Esophagus muscularis mucosa (tissue), 3 donors: Measurements from ENCODE around the gene ST3GAL5.

Experiments
- CTCF ChIP-seq, 3 experiments: fragments of 200-600 bp in 2 of 3; fragments of 450-650 bp in 1 of 3; sonication (generic) in 2 of 3; IDR thresholded peaks; one replicate each; pipeline ENCODE4 v1.5.1; 2017 to 2019; ENCODE audit warnings: antibody characterized with exemption in 3 of 3, mild to moderate bottlenecking in 2 of 3, moderate library complexity in 1 of 3
- POLR2A ChIP-seq: fragments of 450-650 bp; IDR thresholded peaks from one replicate; pipeline ENCODE4 v1.6.1; 2017; ENCODE audit warnings: antibody characterized with exemption, moderate library complexity, mild to moderate bottlenecking, low read depth
- POLR2AphosphoS5 ChIP-seq, 2 donors: sonication (generic); formaldehyde crosslinking; IDR thresholded peaks; one replicate each; pipeline ENCODE4 v1.6.1; 2017; ENCODE audit warnings: antibody characterized with exemption in 2 of 2

DNA sequence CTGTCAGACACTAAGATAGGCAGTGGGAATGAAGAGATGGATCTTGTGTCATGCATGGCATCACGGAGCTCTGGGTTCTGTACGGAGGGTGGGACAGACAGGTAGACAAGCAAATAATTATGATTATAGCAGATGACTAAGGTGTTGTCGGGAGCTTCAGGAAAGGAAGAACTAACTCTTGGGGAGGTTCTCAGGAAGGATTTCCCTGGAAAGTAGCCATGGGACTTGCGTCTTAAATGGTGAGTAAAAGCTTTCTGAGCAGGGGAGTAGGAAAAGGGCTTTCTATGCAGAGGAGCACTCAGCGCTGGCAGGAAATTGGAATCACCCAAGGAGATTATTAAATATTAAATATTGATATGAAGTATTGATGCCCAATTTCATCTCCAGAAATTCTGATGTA is 99.5 kb downstream of the ST3GAL5 start:
- TF ChIP-seq CTCF (IDR thresholded peaks at IDR 0.05) = no peak
- TF ChIP-seq POLR2A = no peak
- TF ChIP-seq POLR2AphosphoS5 (IDR thresholded peaks at IDR 0.05) = no peak
